ENCODE data around the gene SYNRG.
A peak's percentile ranks its signal among the peaks of the same experiment; 100 is the strongest.

The SYNRG gene

GRCh38 chr17:37553401-37553966 is 55.7 kb downstream of the SYNRG start:
- Histone ChIP-seq H2BK12ac (ENCODE audit: low read length) (no peak overlapping the region), H2BK5ac (ENCODE audit: low read depth, low read length, poor library complexity) (no peak overlapping the region), H3K9ac (ENCODE audit: low read length) (no peak overlapping the region), H4K8ac (ENCODE audit: low read depth, low read length) (no peak overlapping the region), H3K27me3 (ENCODE audit: insufficient read depth, low read length) (no peaks in the 10 kb centered on the region), H3K4ac (ENCODE audit: low read depth, low read length) (no peak overlapping the region), H3K79me2 (ENCODE audit: control insufficient read depth, insufficient read depth, low read length, poor library complexity) (no peaks in the 10 kb centered on the region), H2AK5ac (ENCODE audit: low read length) (no peak overlapping the region), H3K23ac (ENCODE audit: low read length) (no peak overlapping the region), H2BK120ac (ENCODE audit: insufficient read depth, low read length, poor library complexity) (no peak overlapping the region), H3K27ac (ENCODE audit: low read depth, low read length) (no peak overlapping the region), H4K91ac (ENCODE audit: low read depth, low read length) (no peak overlapping the region), H4K12ac (ENCODE audit: low read depth, low read length) (no peak overlapping the region), H2AFZ (ENCODE audit: insufficient read depth, low read length, poor library complexity) (no peak overlapping the region), H3K4me1 (ENCODE audit: control insufficient read depth in 1 of 2, insufficient read depth in 2 of 2, low read length in 2 of 2) (no peaks in the 10 kb centered on the region), H3K36me3 (ENCODE audit: control insufficient read depth in 1 of 2, insufficient read depth in 2 of 2, low read length in 2 of 2) (peaks cover 12 to 15% of the 10 kb centered on the region in 2 experiments), H3K9me3 (ENCODE audit: insufficient read depth, low read depth, low read length) (no peaks in the 10 kb centered on the region), H3K4me3 (ENCODE audit: low read depth, low read length) (peak overlapping the region; percentile 55), H3K4me2 (ENCODE audit: low read length) (no peak overlapping the region), H3K14ac (ENCODE audit: low read length) (no peak overlapping the region), H3K18ac (ENCODE audit: low read length) (no peak overlapping the region), H3K79me1 (ENCODE audit: low read length) (no peaks in the 10 kb centered on the region)
- no CpG with 5 or more reads among the region's 6 CpGs for WGBS (ENCODE audit: extremely low coverage, insufficient coverage, insufficient read length)
- no peak for DNase-seq

GRCh38 chr17:37551788-37552187 is 57.4 kb downstream of the SYNRG start:
- no peaks in the 10 kb centered on the region for H3K79me2 ChIP-seq (ENCODE audit: control insufficient read depth, insufficient read depth, low read length, poor library complexity)
- peak in 1 of 2 donors; percentile 36 for DNase-seq
- no peaks in the 10 kb centered on the region for H3K79me1 ChIP-seq (ENCODE audit: low read length)
- H3K9ac ChIP-seq (ENCODE audit: low read length), result no peak overlapping the region
- H3K9me3 ChIP-seq (ENCODE audit: insufficient read depth, low read depth, low read length), result no peaks in the 10 kb centered on the region
- no peak overlapping the region for H3K23ac ChIP-seq (ENCODE audit: low read length)
- H2BK12ac ChIP-seq (ENCODE audit: low read length), result no peak overlapping the region
- H3K4ac ChIP-seq (ENCODE audit: low read depth, low read length), result no peak overlapping the region
- no peak overlapping the region for H3K27ac ChIP-seq (ENCODE audit: low read depth, low read length)
- no peak overlapping the region for H3K14ac ChIP-seq (ENCODE audit: low read length)
- no peak overlapping the region for H4K8ac ChIP-seq (ENCODE audit: low read depth, low read length)
- no peak overlapping the region for H3K4me2 ChIP-seq (ENCODE audit: low read length)
- H2AK5ac ChIP-seq (ENCODE audit: low read length), result no peak overlapping the region
- no peak overlapping the region for H2BK120ac ChIP-seq (ENCODE audit: insufficient read depth, low read length, poor library complexity)
- H4K12ac ChIP-seq (ENCODE audit: low read depth, low read length), result no peak overlapping the region
- peaks cover 10 to 12% of the 10 kb centered on the region in 2 experiments for H3K36me3 ChIP-seq (ENCODE audit: control insufficient read depth in 1 of 2, insufficient read depth in 2 of 2, low read length in 2 of 2)
- no peak overlapping the region for H4K91ac ChIP-seq (ENCODE audit: low read depth, low read length)
- no peaks in the 10 kb centered on the region for H3K27me3 ChIP-seq (ENCODE audit: insufficient read depth, low read length)
- WGBS (ENCODE audit: extremely low coverage, insufficient coverage, insufficient read length), result no CpG with 5 or more reads among the region's 3 CpGs
- H3K4me1 ChIP-seq (ENCODE audit: control insufficient read depth in 1 of 2, insufficient read depth in 2 of 2, low read length in 2 of 2), result no peaks in the 10 kb centered on the region
- no peak overlapping the region for H3K18ac ChIP-seq (ENCODE audit: low read length)
- no peak overlapping the region for H3K4me3 ChIP-seq (ENCODE audit: low read depth, low read length)
- H2AFZ ChIP-seq (ENCODE audit: insufficient read depth, low read length, poor library complexity), result no peak overlapping the region
- no peak overlapping the region for H2BK5ac ChIP-seq (ENCODE audit: low read depth, low read length, poor library complexity)

GRCh38 chr17:37547986-37548385 is 61.2 kb downstream of the SYNRG start:
- Histone ChIP-seq H3K27ac (ENCODE audit: low read depth, low read length) (no peak overlapping the region), H3K4me1 (ENCODE audit: control insufficient read depth in 1 of 2, insufficient read depth in 2 of 2, low read length in 2 of 2) (peaks cover 0 to 2% of the 10 kb centered on the region in 2 experiments), H2BK5ac (ENCODE audit: low read depth, low read length, poor library complexity) (no peak overlapping the region), H4K91ac (ENCODE audit: low read depth, low read length) (no peak overlapping the region), H3K27me3 (ENCODE audit: insufficient read depth, low read length) (no peaks in the 10 kb centered on the region), H3K4me2 (ENCODE audit: low read length) (no peak overlapping the region), H2AK5ac (ENCODE audit: low read length) (no peak overlapping the region), H3K14ac (ENCODE audit: low read length) (no peak overlapping the region), H3K4ac (ENCODE audit: low read depth, low read length) (no peak overlapping the region), H2AFZ (ENCODE audit: insufficient read depth, low read length, poor library complexity) (no peak overlapping the region), H3K23ac (ENCODE audit: low read length) (no peak overlapping the region), H4K8ac (ENCODE audit: low read depth, low read length) (no peak overlapping the region), H2BK120ac (ENCODE audit: insufficient read depth, low read length, poor library complexity) (no peak overlapping the region), H3K9me3 (ENCODE audit: insufficient read depth, low read depth, low read length) (no peaks in the 10 kb centered on the region), H3K79me2 (ENCODE audit: control insufficient read depth, insufficient read depth, low read length, poor library complexity) (no peaks in the 10 kb centered on the region), H3K4me3 (ENCODE audit: low read depth, low read length) (no peak overlapping the region), H2BK12ac (ENCODE audit: low read length) (no peak overlapping the region), H3K9ac (ENCODE audit: low read length) (no peak overlapping the region), H3K36me3 (ENCODE audit: control insufficient read depth in 1 of 2, insufficient read depth in 2 of 2, low read length in 2 of 2) (peaks cover 1 to 3% of the 10 kb centered on the region in 2 experiments), H4K12ac (ENCODE audit: low read depth, low read length) (no peak overlapping the region), H3K18ac (ENCODE audit: low read length) (no peak overlapping the region), H3K79me1 (ENCODE audit: low read length) (no peaks in the 10 kb centered on the region)
- DNase-seq, result no peak
- no CpG with 5 or more reads among the region's 1 CpG for WGBS (ENCODE audit: extremely low coverage, insufficient coverage, insufficient read length)

- no peak overlapping the region for H3K14ac ChIP-seq (ENCODE audit: low read length)
- no peak overlapping the region for H3K18ac ChIP-seq (ENCODE audit: low read length)
- H3K4me2 ChIP-seq (ENCODE audit: low read length), result no peak overlapping the region
- H4K12ac ChIP-seq (ENCODE audit: low read depth, low read length), result no peak overlapping the region
- no peak overlapping the region for H3K9ac ChIP-seq (ENCODE audit: low read length)
- no peak overlapping the region for H2BK12ac ChIP-seq (ENCODE audit: low read length)
- H3K9me3 ChIP-seq (ENCODE audit: insufficient read depth, low read depth, low read length), result no peaks in the 10 kb centered on the region
- WGBS (ENCODE audit: extremely low coverage, insufficient coverage, insufficient read length), result no CpG with 5 or more reads among the region's 3 CpGs
- peaks cover 0 to 2% of the 10 kb centered on the region in 2 experiments for H3K4me1 ChIP-seq (ENCODE audit: control insufficient read depth in 1 of 2, insufficient read depth in 2 of 2, low read length in 2 of 2)
- no peak overlapping the region for H3K4ac ChIP-seq (ENCODE audit: low read depth, low read length)
- no peak for DNase-seq
- no peak overlapping the region for H2AFZ ChIP-seq (ENCODE audit: insufficient read depth, low read length, poor library complexity)
- no peak overlapping the region for H3K27ac ChIP-seq (ENCODE audit: low read depth, low read length)
- H3K79me2 ChIP-seq (ENCODE audit: control insufficient read depth, insufficient read depth, low read length, poor library complexity), result no peaks in the 10 kb centered on the region
- no peaks in the 10 kb centered on the region for H3K27me3 ChIP-seq (ENCODE audit: insufficient read depth, low read length)
- no peak overlapping the region for H4K91ac ChIP-seq (ENCODE audit: low read depth, low read length)
- H3K23ac ChIP-seq (ENCODE audit: low read length), result no peak overlapping the region
- no peak overlapping the region for H2BK5ac ChIP-seq (ENCODE audit: low read depth, low read length, poor library complexity)
- H2BK120ac ChIP-seq (ENCODE audit: insufficient read depth, low read length, poor library complexity), result no peak overlapping the region
- H2AK5ac ChIP-seq (ENCODE audit: low read length), result no peak overlapping the region
- no peaks in the 10 kb centered on the region for H3K79me1 ChIP-seq (ENCODE audit: low read length)
- no peak overlapping the region for H4K8ac ChIP-seq (ENCODE audit: low read depth, low read length)
- no peak overlapping the region for H3K4me3 ChIP-seq (ENCODE audit: low read depth, low read length)
- H3K36me3 ChIP-seq (ENCODE audit: control insufficient read depth in 1 of 2, insufficient read depth in 2 of 2, low read length in 2 of 2), result peaks cover 3 to 8% of the 10 kb centered on the region in 2 experiments
These were observed 62.9 kb downstream of the SYNRG start for GRCh38 chr17:37546302-37546701.
